Type B pancreatic cell (in vitro differentiated cells): ENCODE results near the gene TUBGCP4. TPM values are rescaled to one million over a fixed set of nuclear protein-coding genes. Genes with fewer than 3 reads are reported as not detected.

Source experiments
- DNase-seq: peaks from one replicate; pipeline ENCODE4 v3.0.0; 2021; ENCODE audit warnings: mixed read lengths; ENCODE audit not compliant: unreplicated experiment; ENCODE audit errors: extremely low spot score
- H3K27ac Mint-ChIP-seq: 2 replicates; pipeline ENCODE4 v1.8.0; 2021; ENCODE audit warnings: mild to moderate bottlenecking, mixed read lengths
- H3K27me3 Mint-ChIP-seq: 2 replicates; pipeline ENCODE4 v1.8.0; 2021; ENCODE audit warnings: mixed read lengths
- H3K36me3 Mint-ChIP-seq: 2 replicates; pipeline ENCODE4 v1.8.0; 2021; ENCODE audit warnings: mixed read lengths
- H3K4me1 Mint-ChIP-seq: one replicate; pipeline ENCODE4 v1.8.0; 2021; ENCODE audit warnings: mixed read lengths; ENCODE audit not compliant: unreplicated experiment
- H3K4me3 Mint-ChIP-seq: 2 replicates; pipeline ENCODE4 v1.8.0; 2021; ENCODE audit warnings: mild to moderate bottlenecking, mixed read lengths
- H3K9me3 Mint-ChIP-seq: 2 replicates; pipeline ENCODE4 v1.8.0; 2021; ENCODE audit warnings: mixed read lengths
- long read RNA-seq: library from polyadenylated mRNA; unstranded; transcript quantifications from one replicate; pipeline ENCODE4 v2.0.0, GENCODE V29; 2020
- total RNA-seq: library from RNA; stranded (reverse); gene quantifications from 2 replicates; pipeline ENCODE4 v1.2.1, GENCODE V29; 2021; ENCODE audit warnings: low replicate concordance
- TF ChIP-seq, protein P1 (sequence below): fragments of 200-600 bp; sonication (generic); conservative IDR thresholded peaks from 2 replicates; pipeline ENCODE4 v1.5.0; 2021; ENCODE audit warnings: antibody characterized with exemption, mild to moderate bottlenecking

TUBGCP4 gene, protein sequence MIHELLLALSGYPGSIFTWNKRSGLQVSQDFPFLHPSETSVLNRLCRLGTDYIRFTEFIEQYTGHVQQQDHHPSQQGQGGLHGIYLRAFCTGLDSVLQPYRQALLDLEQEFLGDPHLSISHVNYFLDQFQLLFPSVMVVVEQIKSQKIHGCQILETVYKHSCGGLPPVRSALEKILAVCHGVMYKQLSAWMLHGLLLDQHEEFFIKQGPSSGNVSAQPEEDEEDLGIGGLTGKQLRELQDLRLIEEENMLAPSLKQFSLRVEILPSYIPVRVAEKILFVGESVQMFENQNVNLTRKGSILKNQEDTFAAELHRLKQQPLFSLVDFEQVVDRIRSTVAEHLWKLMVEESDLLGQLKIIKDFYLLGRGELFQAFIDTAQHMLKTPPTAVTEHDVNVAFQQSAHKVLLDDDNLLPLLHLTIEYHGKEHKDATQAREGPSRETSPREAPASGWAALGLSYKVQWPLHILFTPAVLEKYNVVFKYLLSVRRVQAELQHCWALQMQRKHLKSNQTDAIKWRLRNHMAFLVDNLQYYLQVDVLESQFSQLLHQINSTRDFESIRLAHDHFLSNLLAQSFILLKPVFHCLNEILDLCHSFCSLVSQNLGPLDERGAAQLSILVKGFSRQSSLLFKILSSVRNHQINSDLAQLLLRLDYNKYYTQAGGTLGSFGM
- total RNA-seq = 25.5 and 29.1 TPM in 2 replicates
- long read RNA-seq, full-length matches to known transcripts = 89 of 136 reads
- long read RNA-seq, partial matches to known transcripts = 14 of 136 reads
- long read RNA-seq, other reads (novel, unspliced or antisense) = 33 of 136 reads

DNA sequence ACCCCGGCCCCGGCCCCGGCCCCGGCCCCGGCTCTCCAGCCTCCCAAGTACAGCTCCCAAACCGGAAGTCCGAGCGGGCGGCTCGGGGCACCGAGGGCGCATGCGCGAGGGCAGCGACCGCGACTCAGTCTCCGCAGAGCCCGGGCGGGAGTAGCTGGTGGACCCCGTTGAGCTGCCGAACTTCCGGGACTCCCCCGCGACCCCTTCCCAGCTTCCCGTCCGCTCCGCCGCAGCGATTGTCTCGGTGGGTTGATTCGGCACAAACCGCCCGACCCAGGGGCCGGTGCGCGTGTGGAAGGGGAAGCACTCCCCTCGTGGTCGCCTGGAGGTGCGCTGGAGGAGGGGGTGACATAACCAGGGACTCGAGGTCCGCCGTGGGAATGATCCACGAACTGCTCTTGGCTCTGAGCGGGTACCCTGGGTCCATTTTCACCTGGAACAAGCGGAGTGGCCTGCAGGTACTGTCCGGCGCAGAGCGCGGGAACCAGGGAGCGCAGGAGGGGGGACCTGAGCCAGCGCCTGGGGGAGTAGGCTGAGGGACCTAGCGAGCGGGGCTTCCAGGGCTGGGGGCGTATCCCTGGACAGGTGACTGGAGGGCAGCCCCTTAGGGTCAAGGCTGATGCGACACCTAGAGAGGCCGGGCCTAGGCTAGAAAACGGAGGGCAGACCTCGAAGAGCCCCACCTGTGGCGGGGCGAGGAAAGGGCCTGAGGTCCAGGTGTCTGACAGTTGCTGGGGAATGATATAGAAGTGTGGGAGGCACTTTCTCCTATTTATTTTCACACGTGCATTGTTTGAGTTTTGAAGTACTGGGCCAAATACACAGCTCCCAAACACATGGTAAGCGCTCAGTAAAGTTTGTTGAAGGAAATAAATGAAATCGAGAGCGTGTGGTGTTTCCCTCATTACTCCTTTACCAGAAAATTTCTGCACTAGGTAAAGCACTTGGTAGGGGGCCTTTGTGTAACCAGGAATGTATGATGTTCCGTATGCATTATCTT lies at the start of gene TUBGCP4, which contains the start of gene ZSCAN29:
Gene TUBGCP4, plus strand, starts transcription at position 127 of the 1,000 bp plus-strand sequence. Its CDS starts 254 bp downstream, at position 381.
Gene ZSCAN29, minus strand, starts transcription at position 69 of the 1,000 bp plus-strand sequence. CDS start 1,130 bp downstream, outside the sequence.
- H3K27me3 Mint-ChIP-seq = no peaks in the 10 kb centered on the region
- peak; percentile 94 for DNase-seq
- peaks cover 18% of the 10 kb centered on the region for H3K9me3 Mint-ChIP-seq
- H3K36me3 Mint-ChIP-seq = peaks cover 42% of the 10 kb centered on the region
- peak within 1 kb of the TSS; percentile 91 for H3K27ac Mint-ChIP-seq
- TF ChIP-seq, protein P1, sequence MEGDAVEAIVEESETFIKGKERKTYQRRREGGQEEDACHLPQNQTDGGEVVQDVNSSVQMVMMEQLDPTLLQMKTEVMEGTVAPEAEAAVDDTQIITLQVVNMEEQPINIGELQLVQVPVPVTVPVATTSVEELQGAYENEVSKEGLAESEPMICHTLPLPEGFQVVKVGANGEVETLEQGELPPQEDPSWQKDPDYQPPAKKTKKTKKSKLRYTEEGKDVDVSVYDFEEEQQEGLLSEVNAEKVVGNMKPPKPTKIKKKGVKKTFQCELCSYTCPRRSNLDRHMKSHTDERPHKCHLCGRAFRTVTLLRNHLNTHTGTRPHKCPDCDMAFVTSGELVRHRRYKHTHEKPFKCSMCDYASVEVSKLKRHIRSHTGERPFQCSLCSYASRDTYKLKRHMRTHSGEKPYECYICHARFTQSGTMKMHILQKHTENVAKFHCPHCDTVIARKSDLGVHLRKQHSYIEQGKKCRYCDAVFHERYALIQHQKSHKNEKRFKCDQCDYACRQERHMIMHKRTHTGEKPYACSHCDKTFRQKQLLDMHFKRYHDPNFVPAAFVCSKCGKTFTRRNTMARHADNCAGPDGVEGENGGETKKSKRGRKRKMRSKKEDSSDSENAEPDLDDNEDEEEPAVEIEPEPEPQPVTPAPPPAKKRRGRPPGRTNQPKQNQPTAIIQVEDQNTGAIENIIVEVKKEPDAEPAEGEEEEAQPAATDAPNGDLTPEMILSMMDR = peak; percentile 53
- peaks cover 44% of the 10 kb centered on the region for H3K4me1 Mint-ChIP-seq
- peak within 1 kb of the TSS; percentile 96 for H3K4me3 Mint-ChIP-seq

DNA sequence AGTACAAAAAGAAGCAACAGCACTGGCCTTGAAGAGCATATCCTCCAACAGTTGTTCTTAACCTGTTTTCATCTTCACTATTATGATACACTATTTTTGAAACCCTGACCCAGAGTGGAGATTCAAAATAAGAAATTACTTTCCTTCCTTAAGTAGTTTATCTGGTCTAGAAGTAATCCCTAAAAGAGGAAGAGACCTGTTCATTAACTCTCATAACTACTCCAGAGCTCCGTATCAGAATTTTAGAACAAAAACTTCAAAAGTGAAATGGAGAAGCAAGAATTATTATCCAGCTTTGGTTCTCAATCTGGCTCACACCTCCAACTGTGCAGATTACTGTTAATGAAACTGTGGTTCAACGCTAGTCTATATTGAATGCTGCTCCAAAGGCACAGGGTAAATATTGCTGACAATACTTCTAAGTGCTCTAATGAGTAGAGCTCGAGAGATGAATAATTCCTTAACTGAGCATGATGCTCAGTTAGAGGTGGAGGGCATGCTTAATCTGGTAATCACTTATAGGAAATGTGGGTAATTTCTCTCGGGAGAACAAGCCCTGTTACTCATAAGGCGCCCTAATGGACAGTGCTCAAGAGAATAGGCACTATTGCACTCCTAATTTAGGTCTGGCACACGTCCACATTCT lies 45.7 kb upstream of the TUBGCP4 start:
- TF ChIP-seq, protein P1 = no peak
- Mint-ChIP-seq H3K9me3 (no peaks in the 10 kb centered on the region), H3K4me1 (peaks cover 6% of the 10 kb centered on the region), H3K4me3 (no peak overlapping the region), H3K27me3 (peaks cover 28% of the 10 kb centered on the region), H3K36me3 (peaks cover 4% of the 10 kb centered on the region), H3K27ac (no peak overlapping the region)
- DNase-seq = no peak

DNA sequence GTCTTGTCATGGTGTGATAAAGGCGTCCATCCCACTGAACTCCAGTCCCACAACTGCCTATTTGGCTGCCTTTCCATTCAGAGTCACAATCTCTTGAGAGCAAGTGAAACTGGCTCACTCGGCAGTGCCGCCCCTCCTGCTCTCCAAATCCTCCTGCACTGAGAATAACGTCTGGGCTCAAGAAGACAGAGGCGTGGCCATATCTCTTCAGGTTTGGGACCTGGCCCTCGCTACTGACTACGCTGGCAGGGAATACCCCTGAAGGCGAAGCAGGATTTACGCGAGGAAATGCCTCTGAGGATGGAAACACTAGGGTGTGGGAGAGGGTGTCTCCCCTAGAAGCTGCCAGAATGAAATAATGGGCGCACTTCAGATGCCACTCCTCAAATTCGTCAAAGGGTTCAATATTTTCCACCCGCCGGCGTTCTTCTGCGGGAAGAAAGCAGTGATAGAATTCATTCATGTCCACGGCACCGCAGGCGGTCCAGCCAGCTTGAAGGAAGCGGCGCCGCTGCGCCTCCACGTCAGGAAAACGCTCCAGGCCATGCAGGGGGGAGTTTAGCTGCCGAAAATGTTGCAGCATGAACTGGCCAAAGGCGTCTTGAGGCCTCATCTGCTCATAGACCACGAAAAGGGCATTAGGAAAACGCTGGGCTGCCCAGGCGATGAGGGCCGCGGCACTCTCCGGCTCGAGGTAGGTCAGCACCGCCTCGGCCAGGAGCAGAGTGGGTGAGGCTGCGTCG lies 41.5 kb upstream of the TUBGCP4 start:
- no peak for DNase-seq
- Mint-ChIP-seq H3K27ac (peak overlapping the region; percentile 98), H3K9me3 (no peaks in the 10 kb centered on the region), H3K4me1 (peaks cover 18% of the 10 kb centered on the region), H3K36me3 (peaks cover 12% of the 10 kb centered on the region), H3K27me3 (peaks cover 3% of the 10 kb centered on the region), H3K4me3 (peak overlapping the region; percentile 97)
- TF ChIP-seq, protein P1 = no peak

DNA sequence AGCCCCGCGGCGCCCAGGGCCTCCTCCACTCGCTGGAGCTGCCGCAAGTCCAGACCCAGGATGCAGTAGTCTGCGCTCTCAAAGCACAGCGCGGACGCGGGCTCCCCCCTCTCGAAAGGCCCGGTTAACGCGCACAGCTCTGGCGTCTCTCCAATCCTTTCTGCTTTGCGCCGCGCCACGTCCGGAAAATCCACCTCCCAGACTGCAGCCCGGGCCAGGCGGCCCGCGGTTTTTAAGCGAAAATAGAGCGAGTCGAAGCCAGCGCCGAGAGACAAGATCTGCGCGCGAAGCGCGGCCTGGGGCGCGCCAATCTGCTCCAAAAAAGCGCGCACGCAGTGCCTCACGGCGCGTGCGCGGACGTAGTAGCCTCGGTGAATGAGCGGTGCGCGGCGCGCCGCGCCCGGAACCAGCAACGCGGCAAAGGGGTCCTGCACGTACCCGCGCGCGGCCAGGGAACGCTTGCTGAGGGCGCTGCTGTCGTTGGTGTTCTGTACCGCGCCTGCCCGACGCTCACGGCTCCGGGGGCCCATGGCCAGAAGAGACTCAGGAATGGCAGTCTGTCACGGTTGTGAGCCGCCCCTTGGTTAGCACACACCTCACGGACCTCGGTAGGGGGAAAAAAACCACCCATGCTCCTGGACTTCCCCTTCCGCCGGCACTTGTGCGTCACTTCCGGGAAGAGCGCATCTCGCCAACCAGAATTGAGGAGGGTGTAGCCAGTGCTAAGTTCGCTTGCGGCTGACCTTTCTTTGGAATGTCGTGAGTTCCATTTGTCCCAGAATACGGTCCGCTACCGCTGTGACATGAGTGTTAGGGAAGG lies 40.7 kb upstream of the TUBGCP4 start, which contains the start of gene LCMT2:
Gene LCMT2, minus strand, starts transcription at position 614 of the 820 bp plus-strand sequence. Its CDS starts 84 bp downstream, at position 530.
- Mint-ChIP-seq H3K36me3 (peaks cover 12% of the 10 kb centered on the region), H3K9me3 (no peaks in the 10 kb centered on the region), H3K4me1 (peaks cover 18% of the 10 kb centered on the region), H3K4me3 (peak within 1 kb of the TSS; percentile 97), H3K27me3 (peaks cover 3% of the 10 kb centered on the region), H3K27ac (peak within 1 kb of the TSS; percentile 98)
- peak; percentile 89 for DNase-seq
- TF ChIP-seq, protein P1 = no peak
